HG03558 (cell line): ENCODE measurements around the gene ZSWIM2.
"Not testable (repeated sequence)": the region's sequence is repeated elsewhere in the genome, so short reads cannot be mapped to it uniquely, and the experiment has no call there.

Experiments used
- ATAC-seq: cut with Tn5 transposase; IDR thresholded peaks from one replicate; pipeline ENCODE4 v1.9.1; 2021; ENCODE audit warnings: moderate number of reproducible peaks; ENCODE audit not compliant: unreplicated experiment; ENCODE audit errors: extremely low read depth

The ZSWIM2 gene

GRCh38 chr2:186852508-186852907, 3.5 kb upstream of the ZSWIM2 start:
- no peak for ATAC-seq

DNA sequence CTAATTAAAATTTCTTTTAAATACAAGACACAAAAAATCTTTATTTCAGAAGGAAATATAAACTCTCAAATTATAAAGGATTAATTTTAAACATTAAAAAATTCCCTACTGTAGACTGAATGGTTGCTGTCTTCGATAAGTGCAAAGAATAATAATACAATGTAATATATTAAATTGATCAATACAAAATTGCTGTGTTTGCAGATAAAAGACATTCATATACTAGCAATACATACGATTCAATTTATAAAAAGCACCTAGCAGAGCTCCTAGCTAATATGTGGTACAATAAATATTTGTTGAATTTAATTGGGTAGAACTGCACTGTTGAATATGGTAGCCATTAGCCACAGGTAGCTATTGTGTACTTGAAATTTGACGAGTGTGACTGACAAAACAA, 6.6 kb downstream of the ZSWIM2 start:
- no peak for ATAC-seq

GRCh38 chr2:186841940-186842339, 7.0 kb downstream of the ZSWIM2 start:
- no peak for ATAC-seq

- ATAC-seq, result no peak
Measured at GRCh38 chr2:186835628-186836027, 13.3 kb downstream of the ZSWIM2 start.

- no peak for ATAC-seq
Measured at GRCh38 chr2:186827862-186828492, 21.0 kb downstream of the ZSWIM2 start.

DNA sequence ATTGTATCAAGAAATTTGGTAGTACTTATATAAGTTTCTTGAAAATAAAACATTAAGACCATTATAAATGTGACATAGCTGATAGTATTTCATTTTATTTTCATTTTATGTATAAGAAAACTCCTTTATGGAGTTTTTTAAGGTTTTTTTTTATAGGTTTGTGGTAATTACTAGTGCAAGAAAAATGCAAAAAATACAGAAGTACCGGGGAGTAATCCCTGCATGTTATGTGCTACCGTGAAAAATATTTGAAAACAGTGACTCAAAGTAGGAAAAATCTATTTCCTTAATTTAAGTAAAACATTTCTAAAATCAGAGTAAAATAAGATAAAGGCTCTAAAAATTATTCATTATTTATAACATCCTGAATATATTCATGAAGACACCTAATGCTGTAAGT, 21.6 kb downstream of the ZSWIM2 start:
- ATAC-seq, result no peak

DNA sequence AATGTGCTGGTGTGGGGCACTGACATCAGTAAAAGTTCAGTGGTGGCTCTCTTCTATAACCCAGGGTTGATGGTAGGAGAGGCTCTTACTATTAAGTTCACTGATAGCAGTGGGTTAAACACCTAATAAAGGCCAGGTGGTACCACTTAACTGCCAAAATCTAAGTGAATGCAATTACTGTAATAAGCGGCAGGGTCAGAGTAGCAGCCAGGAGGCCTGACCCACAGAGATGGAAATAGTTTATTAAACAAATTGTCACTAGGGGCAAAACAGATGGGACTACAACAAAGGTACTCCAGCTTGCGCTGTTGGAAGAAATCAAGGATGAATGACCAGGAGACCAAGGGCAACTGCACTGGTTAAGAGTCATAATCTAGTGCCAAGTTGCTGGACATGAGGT, 26.6 kb downstream of the ZSWIM2 start:
- no peak for ATAC-seq

DNA sequence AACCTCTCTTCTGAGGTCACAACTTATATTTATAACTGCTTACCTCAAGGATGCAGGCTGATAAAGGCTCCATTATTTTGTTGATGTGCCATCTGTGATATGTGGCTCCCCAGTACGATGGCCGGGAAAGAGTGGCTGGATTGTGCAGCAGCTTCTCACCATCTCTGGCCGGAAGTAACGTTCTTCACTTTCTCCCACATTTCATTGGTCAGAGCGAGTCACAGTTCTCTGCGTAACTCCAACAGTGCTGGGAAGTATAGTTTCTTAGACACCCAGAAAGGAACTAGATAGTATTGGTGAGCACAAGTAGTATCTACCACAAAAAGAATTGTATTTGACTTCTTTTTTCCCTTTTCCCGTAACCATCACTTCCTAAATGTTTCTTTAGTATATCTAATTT, 28.7 kb downstream of the ZSWIM2 start:
- no peak for ATAC-seq

- not testable (repeated sequence) for ATAC-seq
Measured at GRCh38 chr2:186811760-186812159, 37.2 kb downstream of the ZSWIM2 start.

GRCh38 chr2:186806591-186806990, 42.4 kb downstream of the ZSWIM2 start:
- ATAC-seq, result no peak

GRCh38 chr2:186798604-186799003, 50.4 kb downstream of the ZSWIM2 start:
- not testable (repeated sequence) for ATAC-seq

DNA sequence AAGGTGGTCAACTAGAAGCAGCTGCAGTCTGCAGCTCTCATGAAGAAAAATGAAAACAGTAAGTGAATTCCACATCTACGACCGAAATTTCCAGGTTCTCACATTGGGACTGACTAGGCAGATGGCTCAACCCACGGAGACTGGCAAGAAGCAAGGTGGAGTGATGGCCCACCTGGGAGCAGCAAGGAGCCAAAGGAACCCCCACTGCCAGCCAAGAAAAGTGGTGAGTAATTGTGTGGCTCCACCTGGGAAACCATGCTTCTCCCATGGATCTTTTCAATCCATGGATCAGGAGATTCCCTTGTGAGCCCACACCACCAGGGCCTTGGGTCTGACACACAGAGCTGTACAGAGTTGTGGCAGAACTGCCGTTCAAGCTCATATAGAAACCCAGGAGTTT, 64.0 kb downstream of the ZSWIM2 start:
- ATAC-seq, result no peak

DNA sequence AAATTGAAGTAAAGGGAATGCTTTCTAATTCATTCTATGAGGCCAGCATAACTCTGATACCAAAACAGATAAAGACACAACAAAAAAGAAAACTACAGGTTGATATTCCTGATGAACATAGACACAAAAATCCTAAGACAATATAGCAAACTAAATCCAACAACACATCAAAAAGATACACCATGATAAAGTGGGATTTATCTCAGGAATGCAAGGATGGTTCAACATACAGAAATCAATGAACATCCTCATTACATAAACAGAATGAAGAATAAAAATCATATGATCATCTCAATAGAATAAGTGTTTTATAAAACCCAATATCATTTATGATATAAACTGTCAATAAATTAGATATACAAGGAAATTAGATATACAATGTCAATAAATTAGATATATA, 65.7 kb downstream of the ZSWIM2 start:
- no peak for ATAC-seq

DNA sequence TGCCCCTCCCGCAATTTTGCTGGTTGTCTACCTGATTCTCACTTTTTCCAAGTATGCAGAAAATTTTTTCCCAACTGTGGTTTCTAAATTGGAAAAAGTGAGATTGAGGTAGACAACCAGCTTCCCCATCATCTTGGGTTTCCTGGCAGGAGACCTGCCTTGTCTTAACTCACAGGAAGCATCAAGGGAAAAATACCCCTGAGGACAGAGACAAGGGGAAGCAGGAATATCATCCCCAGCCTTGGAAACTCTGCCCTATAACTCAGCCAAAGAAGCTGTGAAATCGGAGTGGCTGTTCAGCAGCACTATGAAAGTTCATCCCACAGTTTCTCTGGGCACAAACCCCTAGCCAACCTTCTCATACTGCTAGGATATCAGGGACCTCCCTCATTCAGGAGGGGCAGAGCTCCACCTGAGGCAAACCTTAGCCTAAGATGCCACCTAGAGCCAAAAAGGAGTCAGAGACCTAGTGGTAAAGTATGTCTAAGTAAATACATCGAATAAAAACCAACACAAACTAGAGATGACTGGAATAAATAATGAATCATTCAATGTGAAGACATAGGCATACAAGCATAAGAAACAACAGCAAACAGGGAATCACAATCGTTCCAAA, 68.2 kb downstream of the ZSWIM2 start:
- no peak for ATAC-seq
